CD4-positive, alpha-beta T cell treated with Interleukin-17A for 1 hour (primary cell): Measurements from ENCODE around the gene ATIC.
"Not testable (repeated sequence)": the region's sequence is repeated elsewhere in the genome, so short reads cannot be mapped to it uniquely, and the experiment has no call there.

Source experiments
- DNase-seq: peaks from one replicate; pipeline ENCODE4 v3.0.0-alpha.2; 2020

ATIC gene

DNA sequence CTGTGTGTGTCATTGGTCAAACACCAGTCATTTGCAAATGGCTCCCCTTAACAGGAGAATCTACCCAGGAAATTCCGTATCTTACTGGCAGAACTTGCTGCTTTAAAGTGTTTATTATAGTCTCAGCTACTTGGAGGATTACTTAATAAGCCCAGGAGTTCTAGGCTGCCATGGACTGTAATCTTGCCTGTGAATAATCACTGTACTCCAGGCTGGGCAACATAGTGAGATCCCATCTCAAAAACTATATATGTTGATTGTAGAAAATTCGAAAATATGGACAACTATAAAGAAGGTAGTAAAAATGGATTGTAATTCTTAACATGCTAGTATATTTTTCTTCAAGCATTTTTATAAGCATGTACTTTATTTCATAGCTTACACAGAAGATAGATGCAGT, 4.5 kb downstream of the ATIC start:
- DNase-seq, result no peak

DNA sequence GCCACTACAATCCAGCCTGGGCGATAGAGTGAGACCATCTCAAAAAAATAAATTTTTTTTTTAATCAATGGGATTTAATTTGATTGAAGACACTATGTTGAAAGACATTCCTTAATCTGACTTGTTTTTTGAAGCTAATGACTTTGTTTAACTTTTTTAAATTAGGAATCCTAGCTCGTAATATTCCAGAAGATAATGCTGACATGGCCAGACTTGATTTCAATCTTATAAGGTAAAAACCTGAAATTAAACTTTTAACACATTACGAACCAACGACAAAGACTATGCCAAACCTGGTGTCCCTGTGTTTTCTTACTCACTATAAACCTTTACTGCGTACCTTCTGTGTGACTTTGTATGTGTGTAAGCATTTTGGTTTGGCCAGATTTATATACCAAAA, 7.6 kb downstream of the ATIC start:
- no peak for DNase-seq

GRCh38 chr2:215320102-215320501, 8.2 kb downstream of the ATIC start:
- no peak for DNase-seq

DNA sequence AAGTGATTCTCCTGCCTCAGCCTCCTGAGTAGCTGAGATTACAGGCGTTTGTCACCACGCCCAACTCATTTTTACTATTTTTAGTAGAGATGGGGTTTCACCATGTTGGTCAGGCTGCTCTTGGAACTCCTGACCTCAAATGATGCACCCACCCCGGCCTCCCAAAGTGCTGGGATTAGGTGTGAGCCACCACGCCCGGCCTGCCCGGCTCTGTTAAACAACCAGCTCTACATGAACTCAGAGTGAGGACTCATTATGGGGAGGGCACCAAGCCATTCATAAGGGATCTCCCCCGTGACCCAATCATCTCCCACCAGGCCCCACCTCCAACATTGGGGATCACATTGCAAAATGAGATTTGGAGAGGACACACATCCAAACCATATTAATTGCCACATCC, 8.8 kb downstream of the ATIC start:
- no peak for DNase-seq

GRCh38 chr2:215324811-215325210, 13.0 kb downstream of the ATIC start:
- no peak for DNase-seq

- DNase-seq, result no peak
Observed at GRCh38 chr2:215328066-215328465, 16.2 kb downstream of the ATIC start.

DNA sequence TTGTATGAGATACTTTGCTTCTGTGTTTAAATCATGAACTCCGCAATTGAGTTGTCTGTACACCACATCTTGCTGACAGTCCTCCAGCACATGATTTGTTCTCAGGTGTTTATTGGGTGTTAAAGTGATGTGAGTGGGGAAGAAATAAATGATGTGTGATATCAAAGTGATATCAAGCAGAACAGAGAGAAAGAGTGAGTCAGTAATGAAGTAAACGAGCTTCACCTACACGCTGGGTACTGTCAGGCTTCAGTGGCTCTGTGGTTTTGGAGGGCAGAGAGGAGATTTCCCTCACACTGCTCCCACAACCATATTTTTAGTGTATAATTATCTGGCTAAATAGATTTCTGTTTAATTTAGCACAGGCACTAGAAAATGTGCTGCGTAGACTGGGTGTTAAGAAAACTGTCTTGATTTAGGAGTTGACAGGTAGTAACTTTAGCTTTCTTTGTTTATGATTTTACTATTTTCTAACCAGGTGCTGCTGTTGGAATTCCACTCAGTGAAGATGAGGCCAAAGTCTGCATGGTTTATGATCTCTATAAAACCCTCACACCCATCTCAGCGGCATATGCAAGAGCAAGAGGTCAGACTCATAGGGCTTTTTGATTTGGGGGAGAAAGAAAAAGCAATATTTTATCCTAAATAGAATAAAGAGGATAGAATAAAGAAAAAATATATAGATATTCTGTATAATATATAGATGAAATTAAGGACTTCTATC, 21.2 kb downstream of the ATIC start:
- DNase-seq, result no peak

DNA sequence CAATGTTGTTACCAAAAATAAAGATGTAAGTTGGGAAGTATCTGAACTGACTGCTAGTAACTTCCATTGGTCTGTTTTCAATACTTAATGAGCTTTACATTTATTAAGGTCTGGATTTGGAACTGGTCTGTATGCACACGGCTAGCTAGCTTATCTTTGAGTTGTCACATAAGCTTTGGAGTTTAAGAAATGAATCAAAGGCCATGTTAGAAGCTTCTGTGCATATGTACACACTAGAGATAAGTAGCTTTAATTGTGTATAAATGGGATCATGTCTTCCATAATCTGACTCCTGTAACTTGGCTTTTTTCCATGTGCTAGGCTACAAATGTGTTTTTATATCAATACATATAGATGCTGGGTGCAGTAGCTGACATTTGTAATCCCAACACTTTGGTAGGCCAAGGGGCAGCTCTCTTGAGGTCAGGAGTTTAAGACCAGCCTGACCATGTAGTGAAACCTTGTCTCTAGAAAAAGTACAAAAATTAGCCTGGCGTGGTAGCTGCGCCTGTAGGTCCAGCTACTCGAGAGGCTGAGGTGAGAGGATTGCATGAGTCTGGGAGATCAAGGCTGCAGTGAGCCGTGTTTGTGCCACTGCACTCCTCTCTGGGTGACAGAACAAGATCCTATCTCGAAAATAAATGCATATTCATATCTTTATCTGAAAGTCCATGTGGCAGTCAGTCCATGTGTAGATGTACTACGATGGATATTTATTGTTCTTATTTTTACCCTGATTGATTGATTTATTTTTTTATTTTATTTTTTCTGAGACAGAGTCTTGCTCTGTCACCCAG, 27.2 kb downstream of the ATIC start:
- no peak for DNase-seq

- no peak for DNase-seq
Observed at GRCh38 chr2:215347878-215348277, 36.0 kb downstream of the ATIC start.

- no peak for DNase-seq
Observed at GRCh38 chr2:215352602-215353001, 40.7 kb downstream of the ATIC start.

DNA sequence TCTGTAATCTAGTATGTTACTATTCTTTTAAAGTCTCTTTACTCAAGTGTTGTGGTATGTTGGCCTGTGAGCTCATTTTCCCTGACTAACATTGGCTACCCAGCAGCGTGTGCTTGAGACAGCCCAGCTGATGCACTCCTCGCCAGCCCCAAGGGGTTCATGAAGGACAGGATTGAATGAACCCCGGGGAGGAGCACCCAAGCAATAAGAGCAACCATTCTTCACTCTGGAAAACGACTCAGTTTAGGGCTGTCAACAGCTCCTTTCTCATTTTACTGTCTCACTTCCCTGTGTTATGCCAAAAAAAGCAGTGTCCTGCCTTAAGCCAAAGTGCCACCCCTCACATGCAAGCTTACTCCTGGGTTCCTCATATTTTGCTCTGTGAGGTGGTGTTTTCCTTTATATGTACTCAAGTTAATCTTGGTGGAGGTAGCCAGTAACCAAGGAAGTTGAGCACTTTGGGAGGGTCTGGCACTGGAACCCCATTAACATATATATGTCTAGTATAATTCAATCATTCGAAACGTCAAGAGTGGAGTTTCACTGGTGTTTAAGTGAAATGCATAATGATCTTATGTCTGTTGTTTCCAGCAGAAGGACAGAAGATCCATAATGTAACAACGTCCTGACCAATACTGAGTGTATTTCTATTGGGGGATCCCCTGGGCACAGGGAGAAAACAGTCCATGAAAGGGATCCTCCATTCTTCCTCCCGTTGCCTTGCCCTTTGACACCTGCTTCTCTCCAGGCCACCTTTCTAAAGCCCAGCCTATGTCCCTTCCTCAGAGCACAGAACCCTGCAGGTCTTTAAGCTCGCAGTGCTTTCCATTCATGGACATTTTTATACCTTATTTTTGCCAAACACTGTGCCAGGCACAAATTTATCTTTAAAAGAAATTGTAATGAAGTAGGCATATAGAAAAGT, 43.2 kb downstream of the ATIC start:
- no peak for DNase-seq

DNA sequence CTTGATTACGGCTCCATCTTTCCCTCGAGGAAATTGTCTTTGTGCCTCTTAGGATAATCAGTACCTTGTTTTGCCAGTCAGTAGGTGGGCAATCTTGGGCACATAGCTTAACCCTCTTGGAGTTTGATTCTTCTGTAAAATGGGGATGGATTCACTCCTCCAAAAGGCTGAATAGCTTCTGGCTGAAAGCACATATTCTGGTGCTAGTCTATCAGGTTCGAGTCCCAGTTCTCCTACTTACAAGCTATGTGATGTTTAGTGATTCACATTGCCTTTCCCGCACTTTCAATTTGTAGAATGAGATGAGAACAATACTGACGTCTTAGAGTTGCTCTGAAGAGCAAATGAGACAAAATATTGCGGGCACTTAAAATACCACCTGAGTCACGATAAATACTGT, 43.9 kb downstream of the ATIC start:
- no peak for DNase-seq

GRCh38 chr2:215356334-215356947, 44.6 kb downstream of the ATIC start:
- no peak for DNase-seq

GRCh38 chr2:215356948-215357461, 45.1 kb downstream of the ATIC start:
- DNase-seq, result no peak

DNA sequence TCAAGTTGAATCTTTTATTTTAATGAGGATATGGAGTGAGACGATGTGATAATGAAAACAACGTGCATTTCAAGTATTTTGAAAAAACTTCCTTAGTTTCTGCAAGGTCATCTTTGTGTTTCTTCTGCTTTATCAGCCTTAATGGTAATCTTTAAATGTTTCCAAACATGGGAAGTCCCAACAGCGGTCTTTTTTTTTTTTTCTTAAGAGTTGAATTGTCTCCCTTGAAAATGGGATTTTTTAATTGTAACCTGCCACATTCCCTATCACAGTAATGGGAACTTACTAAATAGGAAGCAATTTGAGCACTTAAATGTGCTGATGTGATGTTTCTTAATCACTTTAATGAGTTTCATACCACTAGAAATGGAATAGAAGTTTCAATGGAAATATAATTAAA, 45.8 kb downstream of the ATIC start:
- no peak for DNase-seq

DNA sequence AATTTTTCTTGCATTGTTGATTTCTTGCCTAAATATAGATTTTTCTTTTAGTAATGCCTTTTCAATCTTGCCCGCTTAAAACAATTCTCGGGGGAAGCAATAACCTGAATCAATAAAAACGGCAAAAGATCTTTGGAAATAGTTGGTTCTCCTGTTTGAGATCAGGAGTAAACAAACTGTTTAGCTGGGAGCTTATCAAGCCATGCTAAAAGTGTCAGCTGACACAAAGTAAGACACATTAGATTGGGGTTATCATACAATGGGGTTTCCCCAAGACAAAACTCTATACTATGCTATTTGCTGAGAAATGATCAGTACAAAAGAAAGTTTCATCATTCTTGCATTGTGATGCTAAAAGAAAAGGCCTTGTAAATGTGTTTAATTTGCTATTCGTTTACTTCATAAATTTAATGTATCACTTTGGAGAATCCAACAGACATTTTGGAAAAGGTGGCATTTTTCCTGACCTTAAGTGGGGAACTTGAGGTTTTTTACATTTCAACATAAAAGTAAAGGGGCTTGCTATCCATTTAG, 46.5 kb downstream of the ATIC start:
- no peak for DNase-seq

DNA sequence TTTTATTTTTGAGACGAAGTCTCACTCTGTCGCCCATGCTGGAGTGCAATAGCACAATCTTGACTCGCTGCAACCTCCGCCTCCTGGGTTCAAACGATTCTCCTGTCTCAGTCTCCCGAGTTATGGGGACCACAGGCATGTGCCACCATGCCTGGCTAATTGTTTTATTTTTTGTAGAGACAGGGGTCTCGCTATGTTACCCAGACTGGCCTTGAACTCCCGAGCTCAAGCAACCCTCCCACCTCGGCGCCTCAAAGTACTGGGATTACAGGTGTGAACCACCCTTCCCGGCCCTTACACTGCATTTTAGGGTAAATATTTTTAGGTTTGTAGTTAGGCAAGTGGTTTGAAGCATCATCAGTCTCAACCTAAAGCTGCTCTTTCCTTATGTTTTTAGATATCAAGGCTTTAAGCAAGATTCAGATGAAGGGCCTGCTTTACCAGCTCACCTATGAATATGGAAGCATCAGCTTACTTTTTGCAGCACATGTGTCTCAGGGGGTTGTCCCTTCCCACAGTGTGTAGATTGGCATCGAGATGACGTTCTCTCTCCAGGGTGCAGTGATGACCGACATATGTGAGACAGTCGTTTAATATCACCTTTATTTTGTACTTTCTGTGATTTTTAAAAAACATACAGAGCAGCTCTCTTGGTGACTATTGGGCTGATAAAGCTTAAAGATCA, 47.2 kb downstream of the ATIC start:
- DNase-seq, result no peak

DNA sequence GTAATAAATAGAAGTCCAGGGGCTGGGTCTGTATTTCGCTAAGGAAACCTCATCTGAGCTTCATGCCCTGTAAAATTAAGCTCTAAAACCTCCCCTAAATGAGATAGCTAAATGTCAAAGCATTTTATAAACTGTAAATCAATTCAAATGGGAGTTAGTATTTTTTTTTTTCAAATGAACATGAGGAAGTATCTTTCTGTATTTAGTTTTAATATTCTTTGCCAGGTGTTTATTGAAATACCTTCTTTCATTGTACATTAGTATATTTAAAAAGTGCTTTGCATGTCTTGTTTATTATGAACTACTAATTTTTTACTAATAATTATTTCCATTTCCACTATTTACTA, 47.7 kb downstream of the ATIC start:
- no peak for DNase-seq

DNA sequence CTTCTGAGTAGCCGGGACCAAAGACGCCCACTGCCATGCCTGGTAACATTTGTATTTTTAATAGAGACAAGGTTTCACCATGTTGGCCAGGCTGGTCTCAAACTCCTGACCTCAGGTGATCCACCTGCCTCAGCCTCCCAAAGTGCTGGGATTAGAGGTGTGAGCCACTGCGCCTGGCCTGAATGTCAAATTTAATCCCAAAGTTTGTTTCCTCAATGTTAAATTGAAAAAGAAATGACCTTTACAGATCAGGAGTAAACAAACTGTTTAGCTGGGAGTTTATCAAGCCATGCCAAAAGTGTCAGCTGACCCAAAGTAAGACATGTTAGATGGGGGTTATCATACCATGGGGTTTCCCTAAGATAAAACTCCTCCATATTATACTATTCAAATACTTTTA, 48.2 kb downstream of the ATIC start:
- DNase-seq, result not testable (repeated sequence)

DNA sequence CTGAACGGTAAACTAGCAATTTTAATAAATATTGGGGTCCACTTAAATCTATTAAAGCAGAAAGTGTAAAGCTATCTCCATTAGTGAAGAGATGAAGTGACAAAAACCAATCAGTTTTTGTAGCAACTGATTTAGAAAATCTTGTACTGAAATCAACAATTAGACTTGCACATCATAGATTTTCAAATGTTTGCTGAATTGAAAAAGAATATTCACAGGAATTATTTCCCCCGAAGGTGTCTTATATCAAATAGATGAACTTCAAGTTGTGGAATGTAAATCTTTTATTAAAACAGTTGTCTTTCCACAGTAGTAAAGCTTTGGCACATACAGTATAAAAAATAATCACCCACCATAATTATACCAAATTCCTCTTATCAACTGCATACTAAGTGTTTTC, 48.7 kb downstream of the ATIC start:
- DNase-seq, result no peak

GRCh38 chr2:215361211-215361875, 49.5 kb downstream of the ATIC start:
- DNase-seq, result no peak
